HCT116 (cell line): Measurements from ENCODE around the gene UVRAG. TPM values are rescaled to one million over a fixed set of nuclear protein-coding genes. Genes with fewer than 3 reads are reported as not detected.

ENCODE experiments used
- ATAC-seq: fragments of 200-7000 bp; cut with Tn5 transposase; 2 replicates; pipeline ENCODE4 v1.9.1; 2020; ENCODE audit warnings: mild to moderate bottlenecking, moderate library complexity
- BruUV-seq: library from RNA; stranded (reverse); fragments of 400-500 nt; replicated peaks from 2 replicates; lab custom pipeline; 2021; lab: Mats Ljungman, UMichigan
- CTCF ChIA-PET: fragments of 300-600 bp; sonication (Branson Sonifier 250); formaldehyde crosslinking; loops from one replicate; lab custom pipeline; 2021; ENCODE audit warnings: antibody characterized with exemption; lab: Charles Lee
- POLR2A ChIA-PET: fragments of 300-600, 350-600 bp; sonication (Branson Sonifier 250); formaldehyde crosslinking; loops from one replicate; lab custom pipeline; 2021; ENCODE audit warnings: antibody characterized with exemption; lab: Charles Lee
- RAD21 ChIA-PET, 2 experiments: fragments of 300-600 bp; sonication (Branson Sonifier 250); formaldehyde crosslinking; loops; one replicate each; lab custom pipeline; 2023; ENCODE audit warnings: low total read pairs in 2 of 2; ENCODE audit not compliant: uncharacterized antibody in 2 of 2, unreplicated experiment in 2 of 2, low non-redundant PET in 1 of 2; lab: Charles Lee
- DNase-seq: peaks from one replicate; pipeline ENCODE4 v3.0.0-alpha.2; 2010; ENCODE audit warnings: low read depth, low spot score
- H2AFZ ChIP-seq: fragments of 200-600 bp; shearing (Covaris generic), sonication (generic); 2 replicates; pipeline ENCODE4 v1.6.1; 2017; ENCODE audit warnings: low read depth, mixed run types, mixed read lengths, antibody characterized with exemption, low read length; ENCODE audit not compliant: poor library complexity, severe bottlenecking
- H3K27ac ChIP-seq: 2 replicates; pipeline ENCODE4 v1.5.1; 2012; ENCODE audit warnings: low read depth, low read length
- H3K27me3 ChIP-seq: fragments of 200-600 bp; sonication (generic); 2 replicates; pipeline ENCODE4 v1.6.1; 2016; ENCODE audit warnings: mixed run types, low read length, mixed read lengths; ENCODE audit not compliant: insufficient read depth
- H3K36me3 ChIP-seq, 2 experiments: fragments of 200-500 bp in 1 of 2; fragments of 200-600 bp in 1 of 2; sonication (Bioruptor generic) in 1 of 2; sonication (generic) in 1 of 2; 2 replicates each; pipeline versions ENCODE4 v1.5.1 to v1.6.1; 2014 to 2016; ENCODE audit warnings: low read length in 2 of 2, inconsistent platforms in 1 of 2, mixed read lengths in 1 of 2, mixed run types in 1 of 2; ENCODE audit not compliant: insufficient read depth in 2 of 2, control insufficient read depth in 1 of 2
- H3K4me1 ChIP-seq, 2 experiments: fragments of 200-600 bp in 1 of 2; sonication (generic) in 1 of 2; 2 replicates each; pipeline versions ENCODE4 v1.5.1 to v1.6.1; 2012 to 2017; ENCODE audit warnings: low read length in 2 of 2, inconsistent platforms in 1 of 2, mild to moderate bottlenecking in 1 of 2, mixed read lengths in 1 of 2, mixed run types in 1 of 2, moderate library complexity in 1 of 2; ENCODE audit not compliant: insufficient read depth in 2 of 2, control insufficient read depth in 1 of 2
- H3K4me2 ChIP-seq: fragments of 200-600 bp; sonication (generic); 2 replicates; pipeline ENCODE4 v1.6.1; 2017; ENCODE audit warnings: mixed run types, low read length, mixed read lengths
- H3K4me3 ChIP-seq, 2 experiments: fragments of 200-600 bp in 1 of 2; sonication (generic) in 1 of 2; replicated peaks in 1 of 2; 2 replicates each; pipeline ENCODE4 v1.5.1; 2011 to 2016; ENCODE audit warnings: low read length in 2 of 2, control low read depth in 1 of 2, low read depth in 1 of 2, mild to moderate bottlenecking in 1 of 2, mixed read lengths in 1 of 2, mixed run types in 1 of 2
- H3K79me2 ChIP-seq: fragments of 200-600 bp; sonication (generic); 2 replicates; pipeline ENCODE4 v1.6.1; 2017; ENCODE audit warnings: mild to moderate bottlenecking, mixed run types, low read length, moderate library complexity, mixed read lengths; ENCODE audit not compliant: insufficient read depth
- H3K9ac ChIP-seq: fragments of 200-600 bp; sonication (generic); 2 replicates; pipeline ENCODE4 v1.6.1; 2016; ENCODE audit warnings: low read length, mixed read lengths
- H3K9me2 ChIP-seq: fragments of 200-600 bp; sonication (generic), shearing (Covaris generic); 2 replicates; pipeline ENCODE4 v1.6.1; 2017; ENCODE audit warnings: mixed run types, mild to moderate bottlenecking, moderate library complexity; ENCODE audit not compliant: insufficient read depth
- H3K9me3 ChIP-seq, 2 experiments: fragments of 200-500 bp in 1 of 2; fragments of 200-600 bp in 1 of 2; sonication (Bioruptor generic) in 1 of 2; sonication (generic) in 1 of 2; 2 replicates each; pipeline ENCODE4 v1.6.1; 2014 to 2017; ENCODE audit warnings: low read length in 2 of 2, mixed read lengths in 2 of 2, inconsistent platforms in 1 of 2, low read depth in 1 of 2, mild to moderate bottlenecking in 1 of 2, mixed run types in 1 of 2, moderate library complexity in 1 of 2; ENCODE audit not compliant: control insufficient read depth in 1 of 2, insufficient read depth in 1 of 2
- H4K20me1 ChIP-seq: fragments of 200-600 bp; sonication (generic), shearing (Covaris generic); 2 replicates; pipeline ENCODE4 v1.6.1; 2017; ENCODE audit warnings: mixed run types, mild to moderate bottlenecking, moderate library complexity; ENCODE audit not compliant: insufficient read depth
- CEBPB ChIP-seq: IDR thresholded peaks from 2 replicates; pipeline ENCODE4 v1.6.1; 2012; ENCODE audit warnings: low read depth
- EGR1 ChIP-seq: IDR thresholded peaks from 2 replicates; pipeline ENCODE4 v1.6.1; 2012; ENCODE audit warnings: low read depth
- ELF1 ChIP-seq: IDR thresholded peaks from 2 replicates; pipeline ENCODE4 v1.6.1; 2012; ENCODE audit warnings: low read depth, borderline replicate concordance
- EZH2 ChIP-seq: fragments of 200-600 bp; sonication (generic); IDR thresholded peaks from 2 replicates; pipeline ENCODE4 v1.6.1; 2017; ENCODE audit warnings: antibody characterized with exemption, mixed run types
- EZH2phosphoT487 ChIP-seq: fragments of 200-600 bp; IDR thresholded peaks from 2 replicates; pipeline ENCODE4 v1.6.1; 2018; ENCODE audit warnings: antibody characterized with exemption, borderline replicate concordance
- JUND ChIP-seq: IDR thresholded peaks from 2 replicates; pipeline ENCODE4 v1.6.1; 2012
- RAD21 ChIP-seq: IDR thresholded peaks from 2 replicates; pipeline ENCODE4 v1.6.1; 2012; ENCODE audit warnings: low read depth, mild to moderate bottlenecking
- SP1 ChIP-seq: IDR thresholded peaks from 2 replicates; pipeline ENCODE4 v1.6.1; 2012; ENCODE audit warnings: low read depth
- SRF ChIP-seq: IDR thresholded peaks from 2 replicates; pipeline ENCODE4 v1.6.1; 2012; ENCODE audit warnings: low read depth
- YY1 ChIP-seq: IDR thresholded peaks from 2 replicates; pipeline ENCODE4 v1.6.1; 2011; ENCODE audit warnings: low read length, low read depth, moderate library complexity, mild to moderate bottlenecking; ENCODE audit not compliant: insufficient replicate concordance; ENCODE audit errors: extremely low read depth
- ZFX ChIP-seq: fragments of 450-650 bp; IDR thresholded peaks from 2 replicates; pipeline ENCODE4 v1.6.1; 2017
- ZNF274 ChIP-seq: fragments of 200-500 bp; sonication (Bioruptor generic); IDR thresholded peaks from 2 replicates; pipeline ENCODE4 v1.6.1; 2014; ENCODE audit warnings: mild to moderate bottlenecking, low read depth, low read length, inconsistent platforms
- intact Hi-C: fragments of 100-400 bp; cut with micrococcal nuclease; formaldehyde crosslinking; loops from 2 replicates; pipeline ENCODE4 v1.10.0; 2022
- total RNA-seq: library from RNA; stranded (reverse); gene quantifications from one replicate; pipeline ENCODE4 v1.2.1, GENCODE V29; 2021; ENCODE audit not compliant: unreplicated experiment
- TF ChIP-seq, protein P1 (sequence below): IDR thresholded peaks from 2 replicates; pipeline ENCODE4 v1.6.1; 2012
- TF ChIP-seq, protein P2 (sequence below): IDR thresholded peaks from 2 replicates; pipeline ENCODE4 v1.6.1; 2012; ENCODE audit warnings: low read depth
- TF ChIP-seq, protein P3 (sequence below), 3 experiments: fragments of 200-600 bp in 1 of 3; sonication (generic) in 1 of 3; IDR thresholded peaks in 2 of 3; conservative IDR thresholded peaks in 1 of 3; 2 replicates each; pipeline ENCODE4 v1.5.1; 2012 to 2017; ENCODE audit warnings: low read depth in 2 of 3, low read length in 2 of 3, antibody characterized with exemption in 1 of 3, borderline replicate concordance in 1 of 3, control low read depth in 1 of 3, mild to moderate bottlenecking in 1 of 3, mixed read lengths in 1 of 3, mixed run types in 1 of 3, moderate library complexity in 1 of 3; ENCODE audit not compliant: insufficient read depth in 1 of 3
- TF ChIP-seq, protein P4 (sequence below): IDR thresholded peaks from 2 replicates; pipeline ENCODE4 v1.6.1; 2012
- TF ChIP-seq, protein P5 (sequence below): IDR thresholded peaks from 2 replicates; pipeline ENCODE4 v1.6.1; 2011; ENCODE audit warnings: mild to moderate bottlenecking, low read length, moderate library complexity; ENCODE audit not compliant: insufficient replicate concordance; ENCODE audit errors: extremely low read depth

UVRAG gene
- total RNA-seq, 1 experiment from 2014 or later = 12.3 TPM

DNA sequence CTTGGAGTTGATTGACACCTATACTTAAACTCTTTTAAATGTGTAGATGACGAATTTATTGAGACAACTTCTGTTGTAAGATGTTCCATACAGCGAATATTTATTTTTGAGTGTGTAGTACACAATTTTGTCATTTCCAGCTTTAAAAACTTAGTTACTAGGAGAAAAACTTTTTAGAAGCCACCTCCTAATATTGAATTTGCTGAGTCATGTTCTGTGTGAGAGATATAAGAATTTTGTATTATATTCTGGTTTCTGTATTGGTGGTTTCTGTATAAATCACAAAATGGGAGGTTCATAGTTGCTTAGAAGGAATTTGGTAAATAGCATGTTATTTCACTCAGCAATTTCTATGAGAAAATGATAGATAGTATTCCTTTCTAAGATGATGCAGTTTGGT, 220.0 kb downstream of the UVRAG start:
- POLR2A ChIA-PET = no interaction called here

More for the DNA sequence above, 220.0 kb downstream of the UVRAG start:
- no peak for DNase-seq
- H3K79me2 ChIP-seq = no peaks in the 10 kb centered on the region
- no peak for ATAC-seq
- RAD21 ChIA-PET = no interaction called here
- no peak overlapping the region for H3K27ac ChIP-seq
- H3K27me3 ChIP-seq = no peaks in the 10 kb centered on the region
- H2AFZ ChIP-seq = no peak overlapping the region
- TF ChIP-seq CEBPB (no peak), EGR1 (no peak), RAD21 (no peak), ZNF274 (no peak), YY1 (no peak), ZFX (no peak), EZH2 (no peak), ELF1 (no peak), SRF (no peak), JUND (no peak), SP1 (no peak), EZH2phosphoT487 (no peak)
- TF ChIP-seq, protein P1, sequence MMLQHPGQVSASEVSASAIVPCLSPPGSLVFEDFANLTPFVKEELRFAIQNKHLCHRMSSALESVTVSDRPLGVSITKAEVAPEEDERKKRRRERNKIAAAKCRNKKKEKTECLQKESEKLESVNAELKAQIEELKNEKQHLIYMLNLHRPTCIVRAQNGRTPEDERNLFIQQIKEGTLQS = no peak
- TF ChIP-seq, protein P2, sequence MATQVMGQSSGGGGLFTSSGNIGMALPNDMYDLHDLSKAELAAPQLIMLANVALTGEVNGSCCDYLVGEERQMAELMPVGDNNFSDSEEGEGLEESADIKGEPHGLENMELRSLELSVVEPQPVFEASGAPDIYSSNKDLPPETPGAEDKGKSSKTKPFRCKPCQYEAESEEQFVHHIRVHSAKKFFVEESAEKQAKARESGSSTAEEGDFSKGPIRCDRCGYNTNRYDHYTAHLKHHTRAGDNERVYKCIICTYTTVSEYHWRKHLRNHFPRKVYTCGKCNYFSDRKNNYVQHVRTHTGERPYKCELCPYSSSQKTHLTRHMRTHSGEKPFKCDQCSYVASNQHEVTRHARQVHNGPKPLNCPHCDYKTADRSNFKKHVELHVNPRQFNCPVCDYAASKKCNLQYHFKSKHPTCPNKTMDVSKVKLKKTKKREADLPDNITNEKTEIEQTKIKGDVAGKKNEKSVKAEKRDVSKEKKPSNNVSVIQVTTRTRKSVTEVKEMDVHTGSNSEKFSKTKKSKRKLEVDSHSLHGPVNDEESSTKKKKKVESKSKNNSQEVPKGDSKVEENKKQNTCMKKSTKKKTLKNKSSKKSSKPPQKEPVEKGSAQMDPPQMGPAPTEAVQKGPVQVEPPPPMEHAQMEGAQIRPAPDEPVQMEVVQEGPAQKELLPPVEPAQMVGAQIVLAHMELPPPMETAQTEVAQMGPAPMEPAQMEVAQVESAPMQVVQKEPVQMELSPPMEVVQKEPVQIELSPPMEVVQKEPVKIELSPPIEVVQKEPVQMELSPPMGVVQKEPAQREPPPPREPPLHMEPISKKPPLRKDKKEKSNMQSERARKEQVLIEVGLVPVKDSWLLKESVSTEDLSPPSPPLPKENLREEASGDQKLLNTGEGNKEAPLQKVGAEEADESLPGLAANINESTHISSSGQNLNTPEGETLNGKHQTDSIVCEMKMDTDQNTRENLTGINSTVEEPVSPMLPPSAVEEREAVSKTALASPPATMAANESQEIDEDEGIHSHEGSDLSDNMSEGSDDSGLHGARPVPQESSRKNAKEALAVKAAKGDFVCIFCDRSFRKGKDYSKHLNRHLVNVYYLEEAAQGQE = no peak
- TF ChIP-seq, protein P3, sequence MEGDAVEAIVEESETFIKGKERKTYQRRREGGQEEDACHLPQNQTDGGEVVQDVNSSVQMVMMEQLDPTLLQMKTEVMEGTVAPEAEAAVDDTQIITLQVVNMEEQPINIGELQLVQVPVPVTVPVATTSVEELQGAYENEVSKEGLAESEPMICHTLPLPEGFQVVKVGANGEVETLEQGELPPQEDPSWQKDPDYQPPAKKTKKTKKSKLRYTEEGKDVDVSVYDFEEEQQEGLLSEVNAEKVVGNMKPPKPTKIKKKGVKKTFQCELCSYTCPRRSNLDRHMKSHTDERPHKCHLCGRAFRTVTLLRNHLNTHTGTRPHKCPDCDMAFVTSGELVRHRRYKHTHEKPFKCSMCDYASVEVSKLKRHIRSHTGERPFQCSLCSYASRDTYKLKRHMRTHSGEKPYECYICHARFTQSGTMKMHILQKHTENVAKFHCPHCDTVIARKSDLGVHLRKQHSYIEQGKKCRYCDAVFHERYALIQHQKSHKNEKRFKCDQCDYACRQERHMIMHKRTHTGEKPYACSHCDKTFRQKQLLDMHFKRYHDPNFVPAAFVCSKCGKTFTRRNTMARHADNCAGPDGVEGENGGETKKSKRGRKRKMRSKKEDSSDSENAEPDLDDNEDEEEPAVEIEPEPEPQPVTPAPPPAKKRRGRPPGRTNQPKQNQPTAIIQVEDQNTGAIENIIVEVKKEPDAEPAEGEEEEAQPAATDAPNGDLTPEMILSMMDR (IDR thresholded peaks at IDR 0.05 in 2 of 3, conservative IDR thresholded peaks at IDR 0.05 in 1 of 3; ENCODE audit: borderline replicate concordance in 1 of 3, insufficient read depth in 1 of 3, low read depth in 2 of 3, low read length in 2 of 3) = no peak
- TF ChIP-seq, protein P4, sequence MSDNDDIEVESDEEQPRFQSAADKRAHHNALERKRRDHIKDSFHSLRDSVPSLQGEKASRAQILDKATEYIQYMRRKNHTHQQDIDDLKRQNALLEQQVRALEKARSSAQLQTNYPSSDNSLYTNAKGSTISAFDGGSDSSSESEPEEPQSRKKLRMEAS = no peak
- TF ChIP-seq, protein P5, sequence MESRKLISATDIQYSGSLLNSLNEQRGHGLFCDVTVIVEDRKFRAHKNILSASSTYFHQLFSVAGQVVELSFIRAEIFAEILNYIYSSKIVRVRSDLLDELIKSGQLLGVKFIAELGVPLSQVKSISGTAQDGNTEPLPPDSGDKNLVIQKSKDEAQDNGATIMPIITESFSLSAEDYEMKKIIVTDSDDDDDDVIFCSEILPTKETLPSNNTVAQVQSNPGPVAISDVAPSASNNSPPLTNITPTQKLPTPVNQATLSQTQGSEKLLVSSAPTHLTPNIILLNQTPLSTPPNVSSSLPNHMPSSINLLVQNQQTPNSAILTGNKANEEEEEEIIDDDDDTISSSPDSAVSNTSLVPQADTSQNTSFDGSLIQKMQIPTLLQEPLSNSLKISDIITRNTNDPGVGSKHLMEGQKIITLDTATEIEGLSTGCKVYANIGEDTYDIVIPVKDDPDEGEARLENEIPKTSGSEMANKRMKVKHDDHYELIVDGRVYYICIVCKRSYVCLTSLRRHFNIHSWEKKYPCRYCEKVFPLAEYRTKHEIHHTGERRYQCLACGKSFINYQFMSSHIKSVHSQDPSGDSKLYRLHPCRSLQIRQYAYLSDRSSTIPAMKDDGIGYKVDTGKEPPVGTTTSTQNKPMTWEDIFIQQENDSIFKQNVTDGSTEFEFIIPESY = no peak
- no peak overlapping the region for H3K9ac ChIP-seq
- intact Hi-C loops = no loop called here
- CTCF ChIA-PET = no interaction called here
- H3K4me2 ChIP-seq = no peak overlapping the region
- no peaks in the 10 kb centered on the region for H4K20me1 ChIP-seq
- H3K4me1 ChIP-seq = no peaks in the 10 kb centered on the region
- H3K36me3 ChIP-seq = no peaks in the 10 kb centered on the region
- no peak overlapping the region for H3K4me3 ChIP-seq
- no TSS peak for BruUV-seq
- no peaks in the 10 kb centered on the region for H3K9me3 ChIP-seq
- no peaks in the 10 kb centered on the region; the same call in 1 of the 2 replicates for H3K9me2 ChIP-seq
